ENCODE measurements around the gene TAF4B. TPM values are rescaled to one million over a fixed set of nuclear protein-coding genes. Genes with fewer than 3 reads are reported as not detected.
"Not testable (repeated sequence)": the region's sequence is repeated elsewhere in the genome, so short reads cannot be mapped to it uniquely, and the experiment has no call there.

The TAF4B gene
- polyA plus RNA-seq, 3 donors: 0.64 to 1.2 (median 0.92) TPM

GRCh38 chr18:26298107-26298506 is 71.9 kb downstream of the TAF4B start:
- TF ChIP-seq, protein P1, sequence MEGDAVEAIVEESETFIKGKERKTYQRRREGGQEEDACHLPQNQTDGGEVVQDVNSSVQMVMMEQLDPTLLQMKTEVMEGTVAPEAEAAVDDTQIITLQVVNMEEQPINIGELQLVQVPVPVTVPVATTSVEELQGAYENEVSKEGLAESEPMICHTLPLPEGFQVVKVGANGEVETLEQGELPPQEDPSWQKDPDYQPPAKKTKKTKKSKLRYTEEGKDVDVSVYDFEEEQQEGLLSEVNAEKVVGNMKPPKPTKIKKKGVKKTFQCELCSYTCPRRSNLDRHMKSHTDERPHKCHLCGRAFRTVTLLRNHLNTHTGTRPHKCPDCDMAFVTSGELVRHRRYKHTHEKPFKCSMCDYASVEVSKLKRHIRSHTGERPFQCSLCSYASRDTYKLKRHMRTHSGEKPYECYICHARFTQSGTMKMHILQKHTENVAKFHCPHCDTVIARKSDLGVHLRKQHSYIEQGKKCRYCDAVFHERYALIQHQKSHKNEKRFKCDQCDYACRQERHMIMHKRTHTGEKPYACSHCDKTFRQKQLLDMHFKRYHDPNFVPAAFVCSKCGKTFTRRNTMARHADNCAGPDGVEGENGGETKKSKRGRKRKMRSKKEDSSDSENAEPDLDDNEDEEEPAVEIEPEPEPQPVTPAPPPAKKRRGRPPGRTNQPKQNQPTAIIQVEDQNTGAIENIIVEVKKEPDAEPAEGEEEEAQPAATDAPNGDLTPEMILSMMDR (IDR thresholded peaks at IDR 0.05): no peak
- Histone ChIP-seq H3K27ac (ENCODE audit: low read depth in 1 of 2, low read length in 2 of 2) (no peak overlapping the region), H3K4me1 (ENCODE audit: control insufficient read depth in 1 of 2, insufficient read depth in 2 of 2, low read length in 2 of 2) (no peaks in the 10 kb centered on the region), H3K9ac (ENCODE audit: insufficient read depth, low read length, poor library complexity, severe bottlenecking) (no peak overlapping the region), H3K79me2 (ENCODE audit: insufficient read depth, low read length) (no peaks in the 10 kb centered on the region), H3K4me3 (replicated peaks in 1 of 3; ENCODE audit: low read depth in 2 of 3, low read length in 3 of 3) (no peak overlapping the region), H4K20me1 (ENCODE audit: insufficient read depth, low read length) (no peaks in the 10 kb centered on the region), H3K9me3 (replicated peaks in 1 of 2; ENCODE audit: control insufficient read depth in 1 of 2, insufficient read depth in 1 of 2, low read length in 2 of 2) (no peaks in the 10 kb centered on the region), H3K27me3 (ENCODE audit: control insufficient read depth in 2 of 2, insufficient read depth in 2 of 2, low read length in 2 of 2) (no peaks in the 10 kb centered on the region), H2AFZ (ENCODE audit: insufficient read depth, low read depth, low read length, poor library complexity, severe bottlenecking) (no peak overlapping the region), H3K36me3 (replicated peaks in 1 of 2; ENCODE audit: control insufficient read depth in 1 of 2, insufficient read depth in 2 of 2, low read length in 2 of 2) (no peaks in the 10 kb centered on the region), H3K4me2 (replicated peaks; ENCODE audit: extremely low read depth, low read length, poor library complexity, severe bottlenecking) (no peak overlapping the region)
- Mint-ChIP-seq H3K4me1 (no peaks in the 10 kb centered on the region), H3K27ac (peak overlapping the region in 2 of 7 donors; percentile 12 to 36), H3K9me3 (peaks cover 0 to 3% (median 0%) of the 10 kb centered on the region in 7 donors), H3K27me3 (ENCODE audit: low read depth in 3 of 3) (no peaks in the 10 kb centered on the region), H3K4me3 (no peak overlapping the region), H3K36me3 (no peaks in the 10 kb centered on the region)
- intact Hi-C loops (cut with micrococcal nuclease): no loop called here
- DNase-seq: no peak
- 92% methylated on average over 8 of the region's 8 CpGs for WGBS (ENCODE audit: insufficient coverage)

DNA sequence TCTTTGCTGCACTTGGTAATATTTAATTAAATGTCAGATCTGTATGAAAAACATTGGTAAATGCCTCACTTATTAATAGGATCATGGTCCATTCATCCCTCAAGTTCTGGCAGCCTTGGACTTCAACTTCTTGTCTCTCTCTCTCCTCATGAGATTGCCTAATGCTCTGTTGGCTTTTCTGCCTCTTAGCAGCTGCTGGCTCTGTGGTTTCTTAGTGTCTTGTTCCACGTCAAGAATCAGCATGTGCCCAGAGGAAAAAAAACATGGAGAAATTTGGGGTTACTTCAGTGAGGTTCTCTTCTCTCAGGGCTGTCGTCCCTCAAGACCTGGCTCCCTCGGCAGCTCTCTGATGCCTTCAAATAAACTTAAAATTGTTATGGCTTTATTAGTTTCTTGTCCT is 75.4 kb downstream of the TAF4B start:
- H3K4me3 Mint-ChIP-seq: no peak overlapping the region
- intact Hi-C loops (cut with micrococcal nuclease): no loop called here

GRCh38 chr18:26303222-26303621 is 77.0 kb downstream of the TAF4B start:
- H3K4me3 Mint-ChIP-seq; H3K9me3 Mint-ChIP-seq; H3K9me3 ChIP-seq (replicated peaks in 1 of 2; ENCODE audit: control insufficient read depth in 1 of 2, insufficient read depth in 1 of 2, low read length in 2 of 2); H2AFZ ChIP-seq (ENCODE audit: insufficient read depth, low read depth, low read length, poor library complexity, severe bottlenecking); H3K36me3 Mint-ChIP-seq; H3K4me1 Mint-ChIP-seq; H3K27me3 Mint-ChIP-seq (ENCODE audit: low read depth in 3 of 3); H3K27ac ChIP-seq (ENCODE audit: low read depth in 1 of 2, low read length in 2 of 2); H3K4me1 ChIP-seq (ENCODE audit: control insufficient read depth in 1 of 2, insufficient read depth in 2 of 2, low read length in 2 of 2); DNase-seq; H3K27ac Mint-ChIP-seq; H3K36me3 ChIP-seq (replicated peaks in 1 of 2; ENCODE audit: control insufficient read depth in 1 of 2, insufficient read depth in 2 of 2, low read length in 2 of 2); H3K9ac ChIP-seq (ENCODE audit: insufficient read depth, low read length, poor library complexity, severe bottlenecking); H3K27me3 ChIP-seq (ENCODE audit: control insufficient read depth in 2 of 2, insufficient read depth in 2 of 2, low read length in 2 of 2); H3K4me2 ChIP-seq (replicated peaks; ENCODE audit: extremely low read depth, low read length, poor library complexity, severe bottlenecking); H4K20me1 ChIP-seq (ENCODE audit: insufficient read depth, low read length); H3K4me3 ChIP-seq (replicated peaks in 1 of 3; ENCODE audit: low read depth in 2 of 3, low read length in 3 of 3); intact Hi-C loops (cut with micrococcal nuclease); H3K79me2 ChIP-seq (ENCODE audit: insufficient read depth, low read length): not testable (repeated sequence)
- WGBS (ENCODE audit: insufficient coverage): 95% methylated on average over 2 of the region's 2 CpGs

More for the DNA sequence above, 75.4 kb downstream of the TAF4B start:
- Histone ChIP-seq H3K9me3 (replicated peaks in 1 of 2; ENCODE audit: control insufficient read depth in 1 of 2, insufficient read depth in 1 of 2, low read length in 2 of 2) (no peaks in the 10 kb centered on the region), H3K9ac (ENCODE audit: insufficient read depth, low read length, poor library complexity, severe bottlenecking) (no peak overlapping the region), H3K79me2 (ENCODE audit: insufficient read depth, low read length) (no peaks in the 10 kb centered on the region), H3K4me3 (replicated peaks in 1 of 3; ENCODE audit: low read depth in 2 of 3, low read length in 3 of 3) (no peak overlapping the region), H3K36me3 (replicated peaks in 1 of 2; ENCODE audit: control insufficient read depth in 1 of 2, insufficient read depth in 2 of 2, low read length in 2 of 2) (no peaks in the 10 kb centered on the region), H3K27me3 (ENCODE audit: control insufficient read depth in 2 of 2, insufficient read depth in 2 of 2, low read length in 2 of 2) (no peaks in the 10 kb centered on the region), H3K4me2 (replicated peaks; ENCODE audit: extremely low read depth, low read length, poor library complexity, severe bottlenecking) (no peak overlapping the region), H3K27ac (ENCODE audit: low read depth in 1 of 2, low read length in 2 of 2) (no peak overlapping the region), H3K4me1 (ENCODE audit: control insufficient read depth in 1 of 2, insufficient read depth in 2 of 2, low read length in 2 of 2) (no peaks in the 10 kb centered on the region), H4K20me1 (ENCODE audit: insufficient read depth, low read length) (no peaks in the 10 kb centered on the region), H2AFZ (ENCODE audit: insufficient read depth, low read depth, low read length, poor library complexity, severe bottlenecking) (no peak overlapping the region)
- TF ChIP-seq, protein P1 (IDR thresholded peaks at IDR 0.05): no peak
- Mint-ChIP-seq H3K27me3 (ENCODE audit: low read depth in 3 of 3) (no peaks in the 10 kb centered on the region), H3K9me3 (peaks cover 0 to 3% (median 0%) of the 10 kb centered on the region in 7 donors), H3K36me3 (no peaks in the 10 kb centered on the region), H3K4me1 (no peaks in the 10 kb centered on the region), H3K27ac (peak overlapping the region in 1 of 7 donors; percentile 37)
- 40% methylated on average over 1 of the region's 3 CpGs for WGBS (ENCODE audit: insufficient coverage)
- no peak for DNase-seq
